B cell (primary cell): ENCODE measurements around the gene ZMYM5. TPM values are rescaled to one million over a fixed set of nuclear protein-coding genes. Genes with fewer than 3 reads are reported as not detected.

Experiments
- ATAC-seq: fragments of 200-7000 bp; cut with Tn5 transposase; one replicate; pipeline ENCODE4 v1.10.0; 2021; ENCODE audit warnings: low read depth, mild to moderate bottlenecking, moderate number of reproducible peaks, moderate library complexity
- CTCF ChIA-PET: fragments of 350-600 bp; sonication (Branson Sonifier 250); formaldehyde crosslinking; loops from one replicate; lab custom pipeline; 2021; ENCODE audit warnings: antibody characterized with exemption, inconsistent platforms; lab: Charles Lee
- POLR2A ChIA-PET: fragments of 350-600 bp; sonication (Branson Sonifier 250); formaldehyde crosslinking; loops from one replicate; lab custom pipeline; 2021; ENCODE audit warnings: antibody characterized with exemption; lab: Charles Lee
- DNase-seq: peaks from one replicate; pipeline ENCODE4 v3.0.0; 2013
- H2AFZ ChIP-seq: 2 replicates; pipeline ENCODE4 v1.6.1; 2012; ENCODE audit warnings: mild to moderate bottlenecking, low read depth, low read length; ENCODE audit not compliant: insufficient read depth, poor library complexity, severe bottlenecking
- H3K27ac ChIP-seq, 2 donors: 1 replicate in 1 of 2; 2 replicates in 1 of 2; pipeline ENCODE4 v1.5.1; 2012 to 2013; ENCODE audit warnings: low read length in 2 of 2, mild to moderate bottlenecking in 2 of 2, moderate library complexity in 1 of 2
- H3K27me3 ChIP-seq, 4 experiments: fragments of 200-600 bp in 1 of 4; sonication (generic) in 1 of 4; replicated peaks in 1 of 4; 1 replicate in 2 of 4; 2 replicates in 2 of 4; pipeline versions ENCODE4 v1.6.1 to v1.7.0; 2013 to 2016; ENCODE audit warnings: low read length in 3 of 4, mild to moderate bottlenecking in 2 of 4, mixed read lengths in 1 of 4, moderate library complexity in 1 of 4; ENCODE audit not compliant: insufficient read depth in 4 of 4, control insufficient read depth in 3 of 4; ENCODE audit errors: control extremely low read depth in 1 of 4
- H3K36me3 ChIP-seq, 2 experiments: replicated peaks in 1 of 2; 1 replicate in 1 of 2; 2 replicates in 1 of 2; pipeline versions ENCODE4 v1.6.1 to v1.7.1; 2013; ENCODE audit warnings: low read length in 1 of 2; ENCODE audit not compliant: insufficient read depth in 2 of 2, control insufficient read depth in 1 of 2; ENCODE audit errors: control extremely low read depth in 1 of 2, extremely low read depth in 1 of 2
- H3K4me1 ChIP-seq, 2 donors: fragments of 200-600 bp in 1 of 2; sonication (generic) in 1 of 2; 1 replicate in 1 of 2; 2 replicates in 1 of 2; pipeline versions ENCODE4 v1.5.1 to v1.6.1; 2013 to 2017; ENCODE audit warnings: low read length in 2 of 2; ENCODE audit not compliant: control insufficient read depth in 2 of 2, insufficient read depth in 2 of 2
- H3K4me2 ChIP-seq: replicated peaks from 2 replicates; pipeline ENCODE3; 2012; ENCODE audit warnings: mild to moderate bottlenecking, low read depth, low read length; ENCODE audit not compliant: poor library complexity, severe bottlenecking
- H3K4me3 ChIP-seq, 5 experiments: fragments of 200-600 bp in 1 of 5; sonication (generic) in 1 of 5; 1 replicate in 3 of 5; 2 replicates in 2 of 5; pipeline versions ENCODE4 v1.5.1 to v1.7.0; 2011 to 2016; ENCODE audit warnings: low read length in 4 of 5, mild to moderate bottlenecking in 4 of 5, low read depth in 2 of 5, control low read depth in 1 of 5, moderate library complexity in 1 of 5; ENCODE audit not compliant: insufficient read depth in 1 of 5; ENCODE audit errors: control extremely low read depth in 1 of 5, extremely low read depth in 1 of 5
- H3K79me2 ChIP-seq: fragments of 200-600 bp; sonication (generic); one replicate; pipeline ENCODE4 v1.6.0; 2016; ENCODE audit warnings: low read length; ENCODE audit not compliant: control insufficient read depth, insufficient read depth
- H3K9ac ChIP-seq: fragments of 200-600 bp; sonication (generic); 2 replicates; pipeline ENCODE4 v1.6.1; 2017; ENCODE audit warnings: mild to moderate bottlenecking, low read length, moderate library complexity
- H3K9me3 ChIP-seq, 3 donors: one replicate each; pipeline versions ENCODE4 v1.6.1 to v1.7.1; 2013; ENCODE audit warnings: low read length in 2 of 3; ENCODE audit not compliant: control insufficient read depth in 2 of 3, insufficient read depth in 1 of 3; ENCODE audit errors: control extremely low read depth in 1 of 3
- H4K20me1 ChIP-seq: 2 replicates; pipeline ENCODE4 v1.6.0; 2012; ENCODE audit warnings: mild to moderate bottlenecking, low read length; ENCODE audit not compliant: insufficient read depth, control insufficient read depth, poor library complexity, severe bottlenecking
- H3K27ac Mint-ChIP-seq: one replicate; pipeline ENCODE4 v1.8.0; 2021; ENCODE audit warnings: mixed read lengths
- H3K27me3 Mint-ChIP-seq: one replicate; pipeline ENCODE4 v1.8.0; 2021; ENCODE audit warnings: mixed read lengths
- H3K4me1 Mint-ChIP-seq: one replicate; pipeline ENCODE4 v1.8.0; 2021; ENCODE audit warnings: mixed read lengths
- H3K4me3 Mint-ChIP-seq: one replicate; pipeline ENCODE4 v1.8.0; 2021; ENCODE audit warnings: mixed read lengths
- H3K9me3 Mint-ChIP-seq: one replicate; pipeline ENCODE4 v1.8.0; 2022; ENCODE audit warnings: mixed read lengths; ENCODE audit not compliant: insufficient read depth
- CTCF ChIP-seq: fragments of 200-600 bp; IDR thresholded peaks from one replicate; pipeline ENCODE4 v1.8.0; 2022; ENCODE audit warnings: antibody characterized with exemption, mild to moderate bottlenecking
- EZH2 ChIP-seq: IDR thresholded peaks from 2 replicates; pipeline ENCODE4 v1.6.1; 2012; ENCODE audit warnings: borderline replicate concordance, low read depth, mild to moderate bottlenecking, moderate library complexity, low read length; ENCODE audit not compliant: insufficient read depth, poor library complexity, severe bottlenecking
- WGBS: methylation state at CpG from one replicate; pipeline ENCODE4 v1.1.5; 2013; ENCODE audit warnings: missing lambda C conversion rate; ENCODE audit not compliant: insufficient coverage; 5-methylcytosine and 5-hydroxymethylcytosine counted together
- intact Hi-C: fragments of 100-400 bp; cut with micrococcal nuclease; formaldehyde crosslinking; loops from one replicate; pipeline ENCODE4 v1.10.0; 2022
- polyA plus RNA-seq: library from polyadenylated mRNA; depleted of rRNA; stranded (reverse); fragments of >200 nt; gene quantifications from 2 replicates; pipeline ENCODE4 v1.2.3, GENCODE V29; 2012
- total RNA-seq, 2 donors: library from RNA; stranded (reverse); fragments of 120-200 nt in 1 of 2; gene quantifications; 1 replicate in 1 of 2; 2 replicates in 1 of 2; pipeline versions ENCODE4 v1.2.3 to v1.2.4, GENCODE V29; 2013 to 2022

Gene ZMYM5
- total and polyA plus RNA-seq, 2 donors (not counting 1 experiment from before 2014, with no cell fraction given): 14.3 to 23.0 TPM

- CTCF ChIA-PET: no interaction called here
Observed at GRCh38 chr13:19910336-19911072, 47.1 kb upstream of the ZMYM5 start.

More at GRCh38 chr13:19910336-19911072, 47.1 kb upstream of the ZMYM5 start:
- Histone ChIP-seq H3K4me1 (no peaks in the 10 kb centered on the region), H3K9me3 (no peaks in the 10 kb centered on the region), H3K27ac (no peak overlapping the region), H3K4me3 (no peak overlapping the region), H3K9ac (no peak overlapping the region), H3K4me2 (no peak overlapping the region), H4K20me1 (no peaks in the 10 kb centered on the region), H3K79me2 (no peaks in the 10 kb centered on the region), H3K36me3 (no peaks in the 10 kb centered on the region), H3K27me3 (no peaks in the 10 kb centered on the region), H2AFZ (no peak overlapping the region)
- intact Hi-C loops: no loop called here
- POLR2A ChIA-PET: no interaction called here
- no peak for DNase-seq
- no peak for ATAC-seq
- Mint-ChIP-seq H3K9me3 (peaks cover 3% of the 10 kb centered on the region), H3K4me1 (no peaks in the 10 kb centered on the region), H3K27ac (no peak overlapping the region), H3K4me3 (no peak overlapping the region), H3K27me3 (no peaks in the 10 kb centered on the region)
- no peak for TF ChIP-seq EZH2
- TF ChIP-seq CTCF: no peak
- WGBS: 70% methylated on average over 4 of the region's 9 CpGs
